Mesodermal cell (in vitro differentiated cells): Measurements from ENCODE around the gene PAX8. TPM values are rescaled to one million over a fixed set of nuclear protein-coding genes. Genes with fewer than 3 reads are reported as not detected.
"Not testable (repeated sequence)": the region's sequence is repeated elsewhere in the genome, so short reads cannot be mapped to it uniquely, and the experiment has no call there.

Experiments
- H3K27ac ChIP-seq: 2 replicates; pipeline ENCODE4 v1.7.0; 2013; ENCODE audit warnings: mild to moderate bottlenecking, low read depth, low read length, moderate library complexity; ENCODE audit not compliant: severe bottlenecking
- H3K36me3 ChIP-seq: 2 replicates; pipeline ENCODE4 v1.7.1; 2013; ENCODE audit warnings: mild to moderate bottlenecking, low read length, moderate library complexity; ENCODE audit not compliant: control insufficient read depth, insufficient read depth
- H3K4me1 ChIP-seq: one replicate; pipeline ENCODE4 v1.7.1; 2013; ENCODE audit warnings: mild to moderate bottlenecking, low read length; ENCODE audit not compliant: insufficient read depth, control insufficient read depth, poor library complexity, severe bottlenecking
- H3K4me3 ChIP-seq: 2 replicates; pipeline ENCODE4 v1.7.0; 2013; ENCODE audit warnings: low read length, control low read depth, mild to moderate bottlenecking; ENCODE audit not compliant: insufficient read depth, poor library complexity, severe bottlenecking; ENCODE audit errors: extremely low read depth
- H3K9me3 ChIP-seq: 2 replicates; pipeline ENCODE4 v1.7.1; 2013; ENCODE audit warnings: mild to moderate bottlenecking, low read length, moderate library complexity; ENCODE audit not compliant: control insufficient read depth
- WGBS, 2 experiments: methylation state at CpG; one replicate each; pipeline ENCODE4 v1.1.5; 2013; ENCODE audit warnings: missing lambda C conversion rate in 2 of 2; ENCODE audit not compliant: insufficient coverage in 2 of 2; 5-methylcytosine and 5-hydroxymethylcytosine counted together
- polyA plus RNA-seq, 2 experiments: library from polyadenylated mRNA; stranded (reverse); fragments of 50-300 nt; gene quantifications; one replicate each; pipeline ENCODE4 v1.2.3, GENCODE V29; 2013

Gene PAX8
- polyA plus RNA-seq (2013, experiment 1 of 2), result 3.7 TPM
- 2.3 TPM for polyA plus RNA-seq (2013, experiment 2 of 2)

- no peak within 1 kb of the TSS for H3K27ac ChIP-seq
- peak within 1 kb of the TSS; percentile 8 for H3K4me3 ChIP-seq
- no peaks in the 10 kb centered on the region for H3K9me3 ChIP-seq
- 31 to 33% methylated on average over 6 to 17 of the region's 18 CpGs for WGBS, 2 experiments
- H3K36me3 ChIP-seq, result no peaks in the 10 kb centered on the region
- H3K4me1 ChIP-seq, result peaks cover 8% of the 10 kb centered on the region
These were observed at the start of gene PAX8 for GRCh38 chr2:113278742-113279139. PAX8 (minus strand) TSS chr2:113278921; CDS start chr2:113278394, 527 bp downstream.

GRCh38 chr2:113328043-113328442 lies 49.3 kb upstream of the PAX8 start:
- 94 to 100% methylated on average over 2 to 3 of the region's 3 CpGs for WGBS, 2 experiments

GRCh38 chr2:113325161-113325731 lies 46.5 kb upstream of the PAX8 start:
- peak overlapping the region; percentile 49 for H3K27ac ChIP-seq
- H3K4me1 ChIP-seq, H3K9me3 ChIP-seq, H3K36me3 ChIP-seq: not testable (repeated sequence)
- peak overlapping the region; percentile 40 for H3K4me3 ChIP-seq
- 13 to 25% methylated on average over 1 to 3 of the region's 14 CpGs for WGBS, 2 experiments

More at GRCh38 chr2:113328043-113328442, 49.3 kb upstream of the PAX8 start:
- no peak overlapping the region for H3K27ac ChIP-seq
- no peak overlapping the region for H3K4me3 ChIP-seq
- no peaks in the 10 kb centered on the region for H3K4me1 ChIP-seq
- no peaks in the 10 kb centered on the region for H3K36me3 ChIP-seq
- no peaks in the 10 kb centered on the region for H3K9me3 ChIP-seq

- Histone ChIP-seq H3K4me1 (no peaks in the 10 kb centered on the region), H3K36me3 (no peaks in the 10 kb centered on the region), H3K9me3 (no peaks in the 10 kb centered on the region), H3K4me3 (peak overlapping the region; percentile 40), H3K27ac (peak overlapping the region; percentile 49)
- WGBS, 2 experiments, result 0% methylated on average over 1 to 9 of the region's 27 CpGs
These were observed 46.0 kb upstream of the PAX8 start for GRCh38 chr2:113324684-113325160.

GRCh38 chr2:113323129-113323528 lies 44.4 kb upstream of the PAX8 start:
- not testable (repeated sequence) for H3K4me3 ChIP-seq, H3K27ac ChIP-seq, H3K36me3 ChIP-seq, H3K4me1 ChIP-seq, H3K9me3 ChIP-seq
- 89 to 92% methylated on average over 1 to 3 of the region's 5 CpGs for WGBS, 2 experiments

- H3K9me3 ChIP-seq, H3K36me3 ChIP-seq: not testable (repeated sequence)
- 89 to 94% methylated on average over 2 to 4 of the region's 7 CpGs for WGBS, 2 experiments
These were observed 41.4 kb upstream of the PAX8 start for GRCh38 chr2:113320106-113320505.

GRCh38 chr2:113318941-113319340 lies 40.2 kb upstream of the PAX8 start:
- H3K9me3 ChIP-seq, H3K27ac ChIP-seq, H3K36me3 ChIP-seq, H3K4me1 ChIP-seq, H3K4me3 ChIP-seq: not testable (repeated sequence)
- WGBS, 2 experiments, result 90 to 100% methylated on average over 2 to 3 of the region's 3 CpGs

More at GRCh38 chr2:113320106-113320505, 41.4 kb upstream of the PAX8 start:
- H3K4me3 ChIP-seq, H3K4me1 ChIP-seq, H3K27ac ChIP-seq: not testable (repeated sequence)

GRCh38 chr2:113316085-113316484 lies 37.4 kb upstream of the PAX8 start:
- WGBS, 2 experiments, result 65 to 67% methylated on average over 1 to 2 of the region's 2 CpGs
- Histone ChIP-seq H3K36me3 (no peaks in the 10 kb centered on the region), H3K27ac (no peak overlapping the region), H3K4me3 (no peak overlapping the region), H3K9me3 (no peaks in the 10 kb centered on the region), H3K4me1 (no peaks in the 10 kb centered on the region)

- H3K4me3 ChIP-seq, H3K27ac ChIP-seq, H3K9me3 ChIP-seq, H3K36me3 ChIP-seq, H3K4me1 ChIP-seq: not testable (repeated sequence)
These were observed 35.9 kb upstream of the PAX8 start for GRCh38 chr2:113314663-113315062.

GRCh38 chr2:113314176-113314575 lies 35.5 kb upstream of the PAX8 start:
- H3K36me3 ChIP-seq, H3K9me3 ChIP-seq, H3K27ac ChIP-seq, H3K4me3 ChIP-seq, H3K4me1 ChIP-seq: not testable (repeated sequence)
- WGBS, 2 experiments, result 69 to 91% methylated on average over 1 to 3 of the region's 3 CpGs

GRCh38 chr2:113311781-113312180 lies 33.1 kb upstream of the PAX8 start:
- H3K4me3 ChIP-seq, H3K4me1 ChIP-seq, H3K36me3 ChIP-seq, H3K9me3 ChIP-seq, H3K27ac ChIP-seq: not testable (repeated sequence)
- no CpG with 5 or more reads among the region's 1 CpG for WGBS, 2 experiments
